Activated naive CD4-positive, alpha-beta T cell treated with anti-CD3 and anti-CD28 coated beads, Interleukin-2, amount 50 U/mL, for 24 hours (primary cell): Measurements from ENCODE around the gene SUN1.

ENCODE experiments used
- H3K27ac Mint-ChIP-seq: one replicate; pipeline ENCODE4 v1.8.0; 2021; ENCODE audit warnings: mild to moderate bottlenecking, mixed read lengths
- H3K27me3 Mint-ChIP-seq: one replicate; pipeline ENCODE4 v1.8.0; 2021; ENCODE audit warnings: mixed read lengths
- H3K36me3 Mint-ChIP-seq: one replicate; pipeline ENCODE4 v1.8.0; 2021; ENCODE audit warnings: mixed read lengths
- H3K4me1 Mint-ChIP-seq: one replicate; pipeline ENCODE4 v1.8.0; 2021; ENCODE audit warnings: mixed read lengths
- H3K4me3 Mint-ChIP-seq: one replicate; pipeline ENCODE4 v1.8.0; 2021; ENCODE audit warnings: mild to moderate bottlenecking, mixed read lengths
- H3K9me3 Mint-ChIP-seq: one replicate; pipeline ENCODE4 v1.8.0; 2021; ENCODE audit warnings: mixed read lengths

Gene SUN1

DNA sequence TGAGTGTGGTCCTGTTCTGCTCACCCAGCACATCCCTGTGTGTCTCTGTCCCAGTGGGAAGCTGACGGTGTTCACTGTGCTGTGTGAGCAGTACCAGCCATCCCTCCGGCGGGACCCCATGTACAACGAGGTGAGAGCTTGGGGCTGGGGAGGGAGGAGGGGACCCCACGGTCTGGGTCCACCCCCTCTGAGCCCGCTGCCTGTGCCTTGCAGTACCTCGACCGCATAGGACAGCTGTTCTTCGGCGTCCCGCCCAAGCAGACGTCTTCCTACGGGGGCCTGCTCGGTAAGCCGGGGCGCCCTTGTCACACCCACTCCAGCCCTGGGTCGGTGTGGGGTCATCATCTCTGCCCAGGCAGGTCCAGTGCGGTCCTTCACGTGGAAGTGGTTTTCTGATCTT is 61.4 kb downstream of the SUN1 start:
- Mint-ChIP-seq H3K4me3 (no peak overlapping the region), H3K9me3 (no peaks in the 10 kb centered on the region), H3K27me3 (no peaks in the 10 kb centered on the region), H3K4me1 (no peaks in the 10 kb centered on the region), H3K27ac (no peak overlapping the region), H3K36me3 (peaks cover 11% of the 10 kb centered on the region)

DNA sequence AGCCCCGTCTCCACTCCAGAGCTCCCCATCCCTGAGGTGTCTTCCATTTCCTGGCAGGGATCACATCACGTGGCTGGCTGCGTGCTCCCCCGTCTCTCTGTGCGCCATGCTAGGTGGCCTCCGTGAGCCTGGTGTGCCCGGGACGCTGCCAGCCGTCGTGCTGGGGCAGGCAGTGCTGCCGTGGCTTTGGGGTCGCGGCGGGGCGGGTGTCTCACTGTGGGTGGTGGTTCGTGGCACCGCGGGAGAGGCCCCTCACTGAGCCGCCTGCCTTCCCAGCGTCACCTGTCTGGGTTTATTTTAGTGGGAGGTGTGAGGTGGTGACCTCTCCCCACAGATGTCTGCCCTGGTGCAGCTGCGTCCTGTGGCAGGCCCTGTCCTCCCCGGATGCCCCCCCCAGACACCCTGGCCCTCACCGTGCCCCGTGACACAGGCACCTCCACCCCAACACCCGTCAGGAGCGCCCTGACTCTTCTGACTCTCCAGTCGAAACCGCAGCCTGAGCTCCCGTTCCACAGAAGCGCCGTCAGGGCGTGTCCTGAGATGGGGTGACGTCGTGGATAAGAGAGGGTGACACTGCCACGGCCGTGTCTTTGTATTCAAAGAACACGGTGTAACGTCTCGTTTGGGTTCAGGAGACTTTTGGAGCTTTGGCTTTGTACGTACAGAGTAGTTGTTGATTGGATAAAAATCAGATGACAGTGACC is 62.0 kb downstream of the SUN1 start:
- Mint-ChIP-seq H3K36me3 (peaks cover 11% of the 10 kb centered on the region), H3K4me3 (no peak overlapping the region), H3K27ac (no peak overlapping the region), H3K9me3 (no peaks in the 10 kb centered on the region), H3K4me1 (no peaks in the 10 kb centered on the region), H3K27me3 (no peaks in the 10 kb centered on the region)

DNA sequence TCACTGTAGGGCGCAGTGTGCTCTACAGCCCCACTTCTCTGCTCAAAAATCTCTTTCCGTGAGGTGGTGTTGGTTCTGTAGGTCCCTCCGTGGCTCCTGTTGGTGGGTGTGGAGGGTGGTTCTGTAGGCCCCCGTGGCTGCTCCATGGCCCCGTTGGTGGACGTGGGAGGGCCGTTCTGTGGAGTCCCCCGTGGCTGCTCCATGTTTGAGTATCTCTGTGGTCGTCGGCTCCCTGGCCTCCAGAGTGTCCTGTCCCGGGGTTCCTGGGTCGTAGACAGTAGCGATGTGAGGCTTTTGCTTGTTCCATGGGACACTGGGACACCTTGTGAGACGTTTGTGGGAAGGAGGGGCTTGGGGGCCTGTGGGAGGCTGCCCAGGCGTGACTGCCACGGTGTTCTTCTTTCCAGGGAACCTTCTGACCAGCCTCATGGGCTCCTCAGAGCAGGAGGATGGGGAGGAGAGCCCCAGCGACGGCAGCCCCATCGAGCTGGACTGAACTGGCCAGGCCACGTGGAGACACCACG is 62.7 kb downstream of the SUN1 start:
- Mint-ChIP-seq H3K9me3 (no peaks in the 10 kb centered on the region), H3K4me3 (no peak overlapping the region), H3K4me1 (no peaks in the 10 kb centered on the region), H3K27me3 (no peaks in the 10 kb centered on the region), H3K36me3 (peaks cover 11% of the 10 kb centered on the region), H3K27ac (no peak overlapping the region)

DNA sequence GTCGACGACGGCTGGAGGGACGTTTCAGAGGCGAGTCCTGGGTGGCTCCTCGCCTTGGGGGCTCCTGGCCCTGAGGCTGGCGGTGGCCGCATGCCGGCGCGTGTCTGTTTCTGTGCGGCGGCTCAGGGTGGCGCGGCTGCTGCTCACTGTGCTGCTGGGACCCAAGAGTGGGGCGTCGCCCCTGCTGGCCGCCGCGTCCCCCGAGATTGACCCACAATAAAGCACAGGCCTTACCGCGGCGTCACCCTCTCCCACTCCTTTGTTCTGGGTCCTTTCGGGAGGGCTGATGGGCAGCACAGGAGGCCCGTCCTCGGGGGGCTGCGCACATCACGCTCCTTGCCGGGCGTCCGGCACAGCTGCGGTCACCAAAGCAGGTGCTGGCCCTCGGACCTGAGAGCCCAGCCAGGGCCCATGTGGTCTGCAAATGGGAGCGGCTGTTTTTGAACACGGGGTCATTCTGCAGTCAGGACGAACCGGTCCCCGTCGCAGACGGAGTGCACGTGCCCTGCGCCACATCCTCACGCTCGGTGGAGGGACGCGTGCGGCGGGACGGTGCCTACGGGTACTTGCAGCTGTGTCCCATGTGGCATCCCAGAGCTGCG is 63.3 kb downstream of the SUN1 start:
- Mint-ChIP-seq H3K4me3 (no peak overlapping the region), H3K27me3 (no peaks in the 10 kb centered on the region), H3K4me1 (no peaks in the 10 kb centered on the region), H3K27ac (no peak overlapping the region), H3K9me3 (no peaks in the 10 kb centered on the region), H3K36me3 (peaks cover 11% of the 10 kb centered on the region)

DNA sequence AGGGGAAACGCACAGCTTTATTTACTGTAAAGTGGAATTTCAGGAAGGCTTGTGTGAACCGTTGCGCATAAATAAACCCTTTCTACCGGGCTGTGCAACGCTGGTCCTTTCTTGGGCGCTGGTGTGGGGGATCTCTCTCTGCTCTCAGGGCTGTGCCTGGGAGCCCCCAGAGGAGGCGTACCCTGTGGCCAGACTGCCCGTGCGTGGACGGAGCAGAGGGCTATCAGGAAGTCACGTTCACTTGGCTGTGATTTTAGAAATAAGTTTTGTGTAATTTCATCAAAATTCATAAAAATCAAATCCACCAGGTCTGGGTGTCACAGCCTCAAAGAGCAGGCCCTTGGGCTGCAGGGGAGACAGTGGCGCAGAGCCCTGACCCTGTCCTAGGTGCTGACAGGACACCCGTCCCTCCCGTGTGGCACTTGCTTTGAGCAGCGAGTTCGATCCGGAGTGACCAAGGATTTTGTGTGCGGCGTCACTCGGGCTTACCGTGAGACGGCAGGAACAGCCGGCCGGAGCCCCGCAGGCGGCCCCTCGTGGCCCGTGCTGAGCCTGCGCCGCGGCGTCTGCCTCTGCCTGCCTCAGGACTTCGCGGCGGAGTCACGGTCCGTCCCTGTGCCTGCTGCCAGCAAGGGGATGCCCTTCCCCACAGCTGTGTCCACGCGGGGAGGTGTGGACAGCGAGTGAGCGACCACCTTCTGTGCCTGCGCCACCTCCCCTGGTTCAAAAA is 64.2 kb downstream of the SUN1 start:
- Mint-ChIP-seq H3K27ac (peak overlapping the region; percentile 51), H3K36me3 (peaks cover 11% of the 10 kb centered on the region), H3K4me3 (no peak overlapping the region), H3K27me3 (no peaks in the 10 kb centered on the region), H3K4me1 (no peaks in the 10 kb centered on the region), H3K9me3 (no peaks in the 10 kb centered on the region)

DNA sequence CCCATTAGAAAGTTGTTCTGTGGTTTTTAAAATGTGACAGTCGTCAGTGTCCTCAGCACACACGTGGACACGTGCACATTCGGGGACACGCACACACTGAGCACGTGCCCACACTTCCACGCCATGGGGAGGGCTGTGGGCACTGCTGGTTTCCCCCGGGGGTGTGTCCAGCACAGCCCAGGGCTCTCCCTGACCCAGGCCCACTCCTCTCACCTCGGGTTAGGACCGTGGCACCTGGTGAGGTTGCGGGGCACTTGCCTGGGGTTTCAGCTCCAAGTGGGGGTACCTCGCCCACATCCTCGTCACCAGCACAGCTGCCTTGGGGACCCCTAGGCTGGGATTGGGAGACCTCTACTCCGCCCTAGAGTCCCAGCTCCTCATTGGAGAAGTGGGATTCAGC is 64.8 kb downstream of the SUN1 start:
- Mint-ChIP-seq H3K36me3 (peaks cover 11% of the 10 kb centered on the region), H3K9me3 (no peaks in the 10 kb centered on the region), H3K4me3 (no peak overlapping the region), H3K4me1 (no peaks in the 10 kb centered on the region), H3K27ac (peak overlapping the region; percentile 51), H3K27me3 (no peaks in the 10 kb centered on the region)

DNA sequence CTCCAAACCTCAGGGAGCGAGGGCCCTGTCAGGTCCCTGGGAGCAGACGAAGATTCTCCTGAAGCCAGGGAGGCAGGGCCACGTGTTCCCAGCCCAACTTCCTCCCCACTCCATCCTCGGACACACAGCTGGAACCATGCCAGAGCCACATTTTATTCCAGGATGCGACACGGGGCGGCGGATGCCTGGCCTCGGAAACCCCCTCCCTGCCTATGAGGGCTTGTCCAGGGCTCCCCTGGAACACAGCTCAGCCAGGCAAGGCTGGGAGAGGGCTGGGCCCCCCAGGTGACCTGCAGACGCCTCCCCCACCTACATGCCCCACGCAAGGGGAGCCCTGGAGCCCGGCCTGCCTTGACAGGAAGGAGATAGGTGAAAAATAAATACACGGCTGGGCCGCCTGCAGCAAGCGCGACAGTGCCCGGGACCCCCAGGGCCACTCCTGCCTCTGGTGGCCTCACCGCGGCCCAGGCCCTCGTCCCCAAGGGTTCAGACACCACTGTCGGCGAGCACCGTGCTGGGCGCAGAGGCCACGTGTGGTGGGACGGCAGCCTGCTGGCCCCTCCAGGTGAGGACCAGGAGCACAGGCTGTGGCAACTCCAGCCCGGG is 65.6 kb downstream of the SUN1 start:
- Mint-ChIP-seq H3K36me3 (peaks cover 9% of the 10 kb centered on the region), H3K27me3 (no peaks in the 10 kb centered on the region), H3K27ac (no peak overlapping the region), H3K4me1 (no peaks in the 10 kb centered on the region), H3K9me3 (no peaks in the 10 kb centered on the region), H3K4me3 (no peak overlapping the region)

DNA sequence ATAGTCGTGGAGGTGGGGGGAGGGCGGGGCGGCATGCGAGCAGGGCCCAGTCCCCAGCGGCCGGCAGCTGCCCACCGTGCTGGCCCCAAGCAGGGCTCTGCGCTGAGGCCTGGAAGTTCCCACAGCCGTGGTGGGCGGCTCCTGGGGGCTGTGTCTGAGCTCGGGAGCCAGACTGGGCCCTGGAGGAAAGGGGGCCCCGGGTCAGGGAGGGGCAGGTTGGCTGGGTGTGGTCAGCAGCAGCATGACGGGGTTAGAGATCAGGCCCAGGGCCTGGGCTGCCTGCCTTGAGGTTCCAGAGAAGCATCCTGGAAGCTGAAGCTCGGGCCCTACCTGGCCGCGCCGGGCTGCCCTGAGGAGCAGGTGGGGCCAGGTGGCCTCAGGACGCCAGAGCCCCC is 66.2 kb downstream of the SUN1 start:
- no peaks in the 10 kb centered on the region for H3K27me3 Mint-ChIP-seq
- H3K9me3 Mint-ChIP-seq, result no peaks in the 10 kb centered on the region
- no peak overlapping the region for H3K4me3 Mint-ChIP-seq
- H3K27ac Mint-ChIP-seq, result no peak overlapping the region
- H3K4me1 Mint-ChIP-seq, result no peaks in the 10 kb centered on the region
- H3K36me3 Mint-ChIP-seq, result peaks cover 7% of the 10 kb centered on the region

DNA sequence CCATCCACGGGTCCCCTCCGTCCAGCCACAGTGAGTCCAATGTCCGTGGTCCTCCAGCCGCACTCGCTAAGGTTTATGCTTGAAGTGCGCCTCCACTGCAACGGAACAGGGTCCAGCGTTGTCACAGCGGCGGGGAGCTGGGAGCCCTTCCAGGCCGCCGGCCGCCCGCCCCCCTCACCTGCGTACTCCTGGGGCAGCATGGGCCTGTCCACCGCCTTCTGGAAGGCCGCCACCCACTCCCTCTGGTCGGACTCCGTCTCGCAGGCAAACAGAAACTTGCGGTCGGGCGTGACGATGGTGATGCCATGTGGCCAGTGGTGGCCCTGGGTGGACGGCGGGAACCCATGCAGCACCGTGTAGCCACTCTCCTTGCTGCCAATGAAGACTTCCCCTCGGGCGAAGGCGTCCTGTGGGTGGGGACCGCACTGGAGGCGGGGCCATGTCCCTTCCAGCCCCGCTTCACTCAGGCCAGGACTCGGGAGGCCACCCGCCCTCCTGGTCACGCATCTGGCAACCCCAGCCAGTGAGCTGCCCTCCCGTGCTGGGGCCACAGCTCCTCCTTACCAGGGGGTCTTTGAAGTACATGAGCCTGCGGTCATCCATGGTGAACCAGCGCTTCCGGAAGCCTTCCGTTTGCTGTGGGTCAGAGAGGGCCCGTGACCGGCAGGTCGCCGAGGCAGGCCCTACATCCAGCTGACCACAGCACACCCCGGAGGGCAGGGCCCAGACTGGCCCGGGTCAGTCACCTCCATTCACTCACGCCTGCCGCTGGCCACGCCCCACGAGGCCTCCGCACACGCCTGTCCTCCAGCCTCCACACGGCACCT is 66.8 kb downstream of the SUN1 start:
- H3K27me3 Mint-ChIP-seq, result no peaks in the 10 kb centered on the region
- H3K27ac Mint-ChIP-seq, result no peak overlapping the region
- H3K9me3 Mint-ChIP-seq, result no peaks in the 10 kb centered on the region
- peaks cover 7% of the 10 kb centered on the region for H3K36me3 Mint-ChIP-seq
- H3K4me1 Mint-ChIP-seq, result no peaks in the 10 kb centered on the region
- H3K4me3 Mint-ChIP-seq, result no peak overlapping the region

DNA sequence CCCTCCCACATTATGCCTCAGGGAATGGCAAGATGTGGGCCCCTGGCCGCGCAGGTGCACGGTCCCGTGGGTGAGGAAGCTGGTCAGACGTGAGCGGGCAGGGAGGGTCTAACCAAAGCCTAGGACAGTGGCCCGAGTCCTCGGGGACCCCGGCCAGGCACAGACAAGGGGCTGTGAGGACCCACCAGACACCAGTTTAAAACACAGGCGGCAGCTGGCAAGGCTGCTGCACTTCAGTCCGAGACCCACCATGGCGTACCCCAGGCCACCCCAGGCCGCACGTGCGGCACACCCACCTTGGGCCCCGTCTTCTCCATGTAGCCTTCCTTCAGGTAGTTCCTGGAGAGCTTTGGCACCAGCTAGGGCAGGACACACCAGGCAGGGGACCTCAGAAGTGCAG is 67.5 kb downstream of the SUN1 start:
- Mint-ChIP-seq H3K4me3 (no peak overlapping the region), H3K36me3 (peaks cover 5% of the 10 kb centered on the region), H3K27me3 (no peaks in the 10 kb centered on the region), H3K9me3 (no peaks in the 10 kb centered on the region), H3K27ac (no peak overlapping the region), H3K4me1 (no peaks in the 10 kb centered on the region)

DNA sequence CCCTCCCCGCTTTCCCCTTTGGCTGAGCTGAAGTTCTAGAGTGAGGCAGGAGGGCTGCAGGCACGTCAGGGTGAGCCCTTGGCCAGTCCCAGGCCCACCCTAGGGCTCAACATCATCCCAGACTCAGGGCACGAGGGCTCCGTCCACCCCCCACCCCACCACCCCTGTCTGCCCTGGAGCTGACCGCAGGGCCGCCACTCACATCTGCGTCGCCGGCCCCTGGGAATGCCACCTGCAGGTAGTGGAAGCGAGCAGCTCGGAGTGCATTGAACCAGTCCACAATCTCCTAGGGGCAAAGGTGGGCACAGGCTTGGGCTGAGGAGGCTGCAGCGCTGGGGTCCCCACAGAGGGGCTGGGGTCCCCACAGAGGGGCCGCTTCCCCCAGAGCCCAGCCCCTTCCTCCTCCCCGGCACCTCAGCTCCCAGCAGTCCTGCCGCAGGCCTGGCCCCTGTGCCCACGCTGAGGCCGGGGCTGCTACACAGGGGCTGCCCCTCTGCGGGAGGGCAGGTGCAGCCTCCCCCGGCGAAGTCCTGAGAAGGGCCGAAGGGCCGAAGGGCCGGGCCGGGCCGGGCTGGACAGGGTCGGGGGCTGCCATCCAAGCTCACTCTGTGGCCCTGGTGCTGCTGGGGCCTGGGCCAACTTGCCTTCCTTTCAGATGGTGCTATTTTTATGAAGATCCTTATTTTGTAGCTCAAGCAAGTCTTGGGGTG is 68.2 kb downstream of the SUN1 start:
- Mint-ChIP-seq H3K27me3 (no peaks in the 10 kb centered on the region), H3K9me3 (no peaks in the 10 kb centered on the region), H3K27ac (no peak overlapping the region), H3K4me1 (no peaks in the 10 kb centered on the region), H3K4me3 (no peak overlapping the region), H3K36me3 (peaks cover 5% of the 10 kb centered on the region)

DNA sequence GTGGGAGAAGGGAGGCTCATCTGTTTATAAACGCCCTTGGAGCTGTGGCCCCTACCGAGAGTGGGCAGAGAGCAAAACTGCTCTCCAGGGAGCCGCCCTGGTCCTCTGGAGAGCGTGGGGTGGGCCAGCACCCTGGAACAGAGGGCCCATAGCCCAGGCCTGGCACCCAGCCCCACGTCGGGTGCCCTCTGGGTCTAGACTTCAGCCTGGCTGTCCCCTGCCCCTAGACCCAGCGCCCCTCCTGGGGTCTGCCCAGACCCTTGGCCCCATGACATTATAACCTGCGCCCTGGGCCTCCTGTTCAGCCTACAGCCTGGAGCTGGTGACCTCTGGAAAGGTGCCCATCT is 68.7 kb downstream of the SUN1 start:
- H3K27ac Mint-ChIP-seq, result no peak overlapping the region
- H3K27me3 Mint-ChIP-seq, result no peaks in the 10 kb centered on the region
- no peaks in the 10 kb centered on the region for H3K4me1 Mint-ChIP-seq
- no peak overlapping the region for H3K4me3 Mint-ChIP-seq
- peaks cover 3% of the 10 kb centered on the region for H3K36me3 Mint-ChIP-seq
- no peaks in the 10 kb centered on the region for H3K9me3 Mint-ChIP-seq

DNA sequence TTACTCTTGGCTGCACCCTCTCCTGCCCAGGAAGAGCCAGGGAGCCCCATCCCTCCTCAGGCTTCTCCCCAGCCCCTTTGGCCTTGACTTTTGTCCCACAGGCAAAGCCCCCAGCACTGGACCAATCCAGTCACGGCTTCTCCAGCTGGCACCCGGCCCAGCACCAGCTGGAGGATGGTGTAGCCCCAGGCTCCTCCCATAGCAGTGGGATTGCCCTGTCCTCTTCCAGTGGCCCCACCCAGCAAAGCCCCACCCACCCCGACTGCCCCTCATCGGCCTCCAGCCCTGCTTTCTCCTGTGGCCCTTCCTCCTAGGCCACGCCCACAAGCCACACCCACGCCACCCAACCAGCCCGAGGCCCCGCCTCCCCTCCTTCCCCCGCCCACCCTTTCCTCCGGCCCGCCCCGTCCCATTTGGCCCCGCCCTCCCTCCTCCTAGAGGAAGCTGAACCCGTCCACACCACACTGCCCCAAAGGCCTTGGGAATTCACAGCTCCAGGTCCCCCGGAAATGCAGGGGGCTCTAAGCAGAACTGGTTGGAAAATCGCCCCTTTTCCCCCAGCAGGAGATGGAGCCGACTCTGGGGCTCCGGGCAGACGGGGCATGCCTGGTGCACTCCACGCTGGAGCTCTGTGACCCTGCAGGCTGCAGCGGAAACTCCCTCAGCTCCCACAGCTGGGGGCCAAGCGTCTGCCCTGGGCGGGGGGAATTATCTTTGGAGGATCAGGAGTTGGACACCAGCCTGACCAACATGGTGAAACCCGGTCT is 69.3 kb downstream of the SUN1 start:
- Mint-ChIP-seq H3K4me3 (no peak overlapping the region), H3K27ac (no peak overlapping the region), H3K27me3 (no peaks in the 10 kb centered on the region), H3K9me3 (no peaks in the 10 kb centered on the region), H3K36me3 (no peaks in the 10 kb centered on the region), H3K4me1 (no peaks in the 10 kb centered on the region)

DNA sequence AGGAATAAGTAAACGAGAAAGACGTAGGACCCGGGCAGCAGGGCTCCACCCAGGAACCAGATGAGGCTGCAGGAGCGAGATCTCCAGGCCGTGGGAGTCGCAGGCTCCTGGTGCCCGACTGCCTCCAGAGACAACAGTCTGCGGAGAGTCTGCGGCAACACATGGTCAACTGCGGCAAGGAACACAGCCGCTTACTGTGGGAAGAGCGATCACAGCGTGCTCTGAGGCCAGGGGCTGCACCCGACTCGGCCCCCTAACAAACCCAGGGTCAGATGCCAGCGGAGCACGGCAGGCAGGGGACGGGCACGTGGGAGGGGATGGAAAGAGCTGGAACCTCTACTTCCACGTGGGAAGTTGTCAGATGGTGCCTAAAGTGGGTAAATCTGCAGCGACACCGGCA is 70.7 kb downstream of the SUN1 start:
- no peaks in the 10 kb centered on the region for H3K9me3 Mint-ChIP-seq
- no peaks in the 10 kb centered on the region for H3K4me1 Mint-ChIP-seq
- H3K4me3 Mint-ChIP-seq, result no peak overlapping the region
- H3K36me3 Mint-ChIP-seq, result no peaks in the 10 kb centered on the region
- H3K27me3 Mint-ChIP-seq, result no peaks in the 10 kb centered on the region
- H3K27ac Mint-ChIP-seq, result no peak overlapping the region
